Stimulated activated CD4-positive, alpha-beta T cell treated with anti-CD3 and anti-CD28 coated beads, Interleukin-12 subunit alpha, Interleukin-12 subunit beta, amount 100 ng/mL, for 4 hours (primary cell): ENCODE data around the gene HASPIN.

Experiments used
- DNase-seq: peaks from one replicate; pipeline ENCODE4 v3.0.0-alpha.2; 2020

Gene HASPIN

GRCh38 chr17:3768769-3769168, 45.1 kb downstream of the HASPIN start:
- DNase-seq: no peak

- DNase-seq: no peak
Measured at GRCh38 chr17:3770466-3770865, 46.8 kb downstream of the HASPIN start.

GRCh38 chr17:3771140-3771539, 47.4 kb downstream of the HASPIN start:
- no peak for DNase-seq

GRCh38 chr17:3772764-3773163, 49.1 kb downstream of the HASPIN start:
- no peak for DNase-seq

- DNase-seq: no peak
Measured at GRCh38 chr17:3773511-3773910, 49.8 kb downstream of the HASPIN start.

GRCh38 chr17:3773966-3774365, 50.3 kb downstream of the HASPIN start:
- no peak for DNase-seq
